Cardiac fibroblast (primary cell): ENCODE data around the gene FGF9.

Source experiments
- DNase-seq, 2 donors: peaks; one replicate each; pipeline versions ENCODE4 v3.0.0 to v3.0.0-alpha.2; 2010; ENCODE audit warnings: low read depth in 2 of 2
- H3K4me3 ChIP-seq, 2 donors: replicated peaks in 1 of 2; 1 replicate in 1 of 2; 2 replicates in 1 of 2; pipeline ENCODE4 v1.5.1; 2011; ENCODE audit warnings: low read depth in 2 of 2, low read length in 2 of 2, mild to moderate bottlenecking in 2 of 2, moderate library complexity in 1 of 2
- TF ChIP-seq, protein P1 (sequence below): IDR thresholded peaks from one replicate; pipeline ENCODE4 v1.5.1; 2011; ENCODE audit warnings: low read depth, mild to moderate bottlenecking, low read length, inconsistent platforms

Gene FGF9

DNA sequence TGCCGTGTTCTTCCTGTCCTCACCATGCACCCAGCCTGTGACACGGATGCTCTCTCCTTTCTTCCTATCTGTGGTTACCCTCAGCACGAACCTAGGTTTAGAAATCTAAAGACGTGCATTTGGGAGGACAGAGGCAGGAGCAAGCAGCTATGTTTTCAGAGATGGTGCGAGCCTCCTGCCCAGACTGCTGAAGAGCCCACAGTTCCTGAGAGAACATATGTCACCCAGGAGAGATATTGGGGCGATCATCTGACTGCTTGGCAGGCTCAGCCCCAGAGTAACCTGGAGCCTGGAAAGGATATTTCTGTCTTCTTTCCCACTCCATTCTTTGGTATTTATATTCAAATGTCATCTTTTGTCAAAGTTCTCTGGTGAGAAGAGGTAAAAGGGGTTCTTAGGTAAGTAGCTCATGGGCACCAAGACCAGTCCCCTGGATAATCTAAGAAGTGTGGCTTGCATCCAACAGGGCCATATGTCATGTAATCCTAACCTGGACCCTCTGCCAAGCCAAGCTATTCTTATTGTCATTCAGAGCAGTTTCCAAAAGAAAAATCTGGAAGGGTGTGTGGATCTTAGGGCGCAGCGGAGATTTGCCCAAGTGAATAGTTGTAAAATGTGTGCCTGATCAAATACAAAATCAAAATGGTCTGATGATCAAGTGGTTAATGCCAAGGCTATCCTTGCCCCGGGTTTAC, 59.5 kb downstream of the FGF9 start:
- TF ChIP-seq, protein P1, sequence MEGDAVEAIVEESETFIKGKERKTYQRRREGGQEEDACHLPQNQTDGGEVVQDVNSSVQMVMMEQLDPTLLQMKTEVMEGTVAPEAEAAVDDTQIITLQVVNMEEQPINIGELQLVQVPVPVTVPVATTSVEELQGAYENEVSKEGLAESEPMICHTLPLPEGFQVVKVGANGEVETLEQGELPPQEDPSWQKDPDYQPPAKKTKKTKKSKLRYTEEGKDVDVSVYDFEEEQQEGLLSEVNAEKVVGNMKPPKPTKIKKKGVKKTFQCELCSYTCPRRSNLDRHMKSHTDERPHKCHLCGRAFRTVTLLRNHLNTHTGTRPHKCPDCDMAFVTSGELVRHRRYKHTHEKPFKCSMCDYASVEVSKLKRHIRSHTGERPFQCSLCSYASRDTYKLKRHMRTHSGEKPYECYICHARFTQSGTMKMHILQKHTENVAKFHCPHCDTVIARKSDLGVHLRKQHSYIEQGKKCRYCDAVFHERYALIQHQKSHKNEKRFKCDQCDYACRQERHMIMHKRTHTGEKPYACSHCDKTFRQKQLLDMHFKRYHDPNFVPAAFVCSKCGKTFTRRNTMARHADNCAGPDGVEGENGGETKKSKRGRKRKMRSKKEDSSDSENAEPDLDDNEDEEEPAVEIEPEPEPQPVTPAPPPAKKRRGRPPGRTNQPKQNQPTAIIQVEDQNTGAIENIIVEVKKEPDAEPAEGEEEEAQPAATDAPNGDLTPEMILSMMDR: no peak
- no peak for DNase-seq
- H3K4me3 ChIP-seq: no peak overlapping the region

DNA sequence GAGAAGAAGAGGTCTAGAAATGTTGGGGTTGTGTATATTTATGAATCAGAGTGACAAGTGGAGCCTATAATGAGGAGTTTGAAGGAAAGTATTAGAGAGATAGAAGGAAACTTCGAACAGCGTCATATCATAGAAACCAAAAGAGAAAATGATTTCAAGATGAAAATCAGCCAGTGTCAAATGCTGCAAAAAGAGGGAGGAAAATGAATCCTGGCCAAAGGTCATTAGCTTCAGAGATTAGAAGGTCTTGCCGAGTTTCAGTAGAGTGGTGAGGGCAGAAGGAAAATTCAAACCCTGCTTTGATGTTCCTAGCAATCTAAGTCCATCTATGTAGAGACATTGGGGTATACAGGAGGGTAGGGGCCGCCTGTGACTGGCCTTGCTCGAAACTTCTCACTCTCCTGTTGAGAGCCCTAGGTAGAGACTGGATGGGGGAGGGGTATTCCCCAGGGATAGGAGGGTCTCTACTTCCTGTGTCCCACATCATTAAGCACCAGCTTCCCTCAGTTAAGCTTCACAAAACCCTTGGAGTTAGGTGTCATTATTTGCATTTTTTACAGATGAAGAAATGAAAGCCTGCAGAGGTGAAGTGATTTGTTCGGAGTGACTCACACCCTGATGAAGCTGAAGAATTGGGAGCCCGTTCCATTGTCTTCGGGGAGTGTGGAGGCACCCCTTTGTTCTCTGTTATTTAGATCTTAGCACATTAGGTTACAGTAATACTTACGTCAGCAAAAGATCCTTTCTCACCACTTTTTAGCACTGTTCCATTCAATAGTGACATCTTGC, 62.8 kb downstream of the FGF9 start:
- TF ChIP-seq, protein P1: no peak
- H3K4me3 ChIP-seq: no peak overlapping the region
- DNase-seq: no peak

DNA sequence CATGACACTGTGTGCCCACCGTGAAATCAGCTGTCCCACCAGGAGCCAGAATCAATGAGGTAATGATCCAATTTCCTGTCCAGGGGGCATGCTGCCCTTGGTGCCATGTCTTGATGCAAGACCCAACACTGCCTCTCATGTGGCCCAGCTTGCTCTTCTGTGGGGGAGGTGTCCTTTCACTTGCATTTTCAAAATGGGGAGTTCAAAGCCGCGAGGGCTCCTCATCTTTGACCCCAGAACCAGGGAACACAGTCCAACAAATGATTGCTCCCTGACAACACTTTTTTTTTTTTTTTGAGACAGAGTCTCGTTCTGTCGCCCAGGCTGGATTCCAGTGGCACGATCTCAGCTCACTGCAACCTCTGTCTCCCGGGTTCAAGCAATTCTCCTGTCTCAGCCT, 64.1 kb downstream of the FGF9 start:
- TF ChIP-seq, protein P1: no peak
- no peak for DNase-seq
- H3K4me3 ChIP-seq: no peak overlapping the region

DNA sequence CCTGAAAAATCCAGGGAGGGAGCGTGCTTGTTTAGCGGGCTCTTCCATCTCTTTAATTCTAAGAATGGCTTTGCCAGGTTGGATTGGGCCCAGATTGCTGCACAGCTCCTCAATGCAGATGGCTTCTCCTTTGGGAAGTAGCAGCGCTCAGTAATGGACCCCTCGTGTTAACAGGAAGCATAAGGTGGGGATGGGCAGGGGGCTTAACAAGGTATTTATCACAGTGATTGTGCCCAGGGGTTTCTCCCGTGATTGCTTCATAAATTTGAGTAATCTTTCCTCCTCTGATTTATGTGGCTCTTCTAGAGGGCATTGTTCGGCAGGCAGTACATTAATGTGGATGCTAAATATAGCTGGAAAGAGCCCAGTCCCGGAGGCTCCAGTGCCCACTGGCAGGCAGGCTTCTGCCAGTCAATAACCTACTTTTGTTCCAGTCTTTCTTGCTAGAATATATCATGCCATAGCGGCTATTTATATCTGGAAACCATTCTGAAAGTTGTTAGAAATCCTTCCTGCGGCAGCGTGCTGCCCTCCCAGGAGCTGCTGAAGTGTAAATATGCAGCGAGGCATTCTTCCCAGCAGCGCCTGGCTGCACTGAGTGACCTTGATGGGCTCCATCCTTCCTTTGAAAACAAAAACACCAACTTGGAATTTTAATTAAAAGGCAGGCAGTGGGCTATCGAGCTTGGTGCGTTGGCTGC, 65.0 kb downstream of the FGF9 start:
- TF ChIP-seq, protein P1: no peak
- no peak for DNase-seq
- no peak overlapping the region for H3K4me3 ChIP-seq

DNA sequence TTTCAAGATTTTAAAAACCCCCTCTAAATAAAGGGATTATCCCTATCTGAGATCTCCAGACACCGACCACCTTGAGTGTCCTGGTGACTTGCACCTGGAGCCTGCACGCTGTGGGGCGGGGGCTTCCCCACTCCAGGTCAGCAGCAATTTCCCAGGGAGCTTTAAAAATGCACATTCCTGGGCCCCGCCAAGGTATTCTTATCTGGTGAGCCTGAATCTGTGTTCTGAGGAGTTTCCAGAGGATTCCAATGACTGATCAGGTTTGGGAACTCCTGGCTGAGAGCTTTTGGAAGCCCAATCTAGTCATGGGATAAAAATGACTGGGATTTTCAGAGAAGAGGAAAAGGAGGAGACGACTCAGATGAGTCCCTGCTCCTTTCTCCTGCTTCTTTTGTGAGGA, 66.1 kb downstream of the FGF9 start:
- DNase-seq: no peak
- TF ChIP-seq, protein P1: no peak
- H3K4me3 ChIP-seq: no peak overlapping the region

DNA sequence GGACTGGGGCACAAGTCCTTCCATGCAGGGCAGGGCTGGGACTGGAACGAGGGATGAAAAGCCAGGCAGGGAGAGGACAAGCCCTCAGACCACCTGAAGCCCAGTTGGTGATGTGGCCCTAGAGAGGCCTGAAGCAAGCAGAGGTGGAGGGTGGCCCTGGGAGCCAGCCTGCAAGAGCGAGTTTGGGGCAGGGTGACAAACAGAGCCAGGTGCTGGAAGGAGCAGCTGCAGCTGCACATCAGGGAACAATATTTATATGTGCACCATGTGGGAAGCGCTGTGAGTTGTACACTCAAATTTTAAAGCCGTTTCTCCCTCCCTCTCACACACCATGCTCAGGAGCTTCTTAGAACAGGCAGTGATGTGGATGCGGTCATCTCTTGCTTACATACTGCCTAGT, 67.8 kb downstream of the FGF9 start:
- TF ChIP-seq, protein P1: no peak
- H3K4me3 ChIP-seq: no peak overlapping the region
- no peak for DNase-seq
